ENCODE results near the gene KLF13. TPM values are rescaled to one million over a fixed set of nuclear protein-coding genes. Genes with fewer than 3 reads are reported as not detected.

KLF13 gene
- total RNA-seq, 1 experiment from 2014 or later = 60.1 TPM

DNA sequence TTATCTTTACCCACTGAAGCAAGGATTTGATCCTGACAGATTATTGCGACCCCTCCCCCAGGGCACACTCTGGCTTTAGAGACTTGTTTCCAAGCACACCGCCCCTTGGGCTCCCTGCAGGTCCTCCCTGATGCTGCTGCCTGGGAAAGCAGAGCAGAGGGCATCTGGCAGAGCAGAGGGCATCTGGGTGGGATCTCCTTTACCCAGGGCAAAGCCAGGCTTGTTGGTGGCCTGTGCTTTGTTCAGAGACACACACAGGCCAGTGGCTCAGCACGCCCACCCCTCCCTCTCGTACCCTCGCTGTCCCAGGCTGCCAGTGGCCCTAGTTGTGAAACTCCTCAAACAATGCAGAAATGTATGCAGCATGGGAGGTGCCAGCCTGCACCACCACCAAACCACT, 4.8 kb downstream of the KLF13 start:
- no peaks in the 10 kb centered on the region for H3K27me3 ChIP-seq (ENCODE audit: insufficient read depth, low read length)
- no TSS peak for BruUV-seq (replicated peaks)
- intact Hi-C loops (cut with micrococcal nuclease) = no loop called here
- no peak overlapping the region for H2AFZ ChIP-seq (ENCODE audit: low read depth, low read length, poor library complexity, severe bottlenecking)
- TF ChIP-seq JUND (IDR thresholded peaks at IDR 0.05) (no peak), SP1 (IDR thresholded peaks at IDR 0.05; ENCODE audit: low read depth) (no peak), CEBPB (IDR thresholded peaks at IDR 0.05; ENCODE audit: low read depth) (no peak)
- ChIA-PET CTCF (no interaction called here), RAD21 (ENCODE audit: low non-redundant PET in 1 of 2, low total read pairs in 2 of 2, uncharacterized antibody in 2 of 2, unreplicated experiment in 2 of 2) (no interaction called here), POLR2A (no interaction called here)
- H3K9me2 ChIP-seq (ENCODE audit: insufficient read depth) = no peaks in the 10 kb centered on the region
- no peaks in the 10 kb centered on the region for H3K36me3 ChIP-seq (ENCODE audit: control insufficient read depth in 1 of 2, insufficient read depth in 2 of 2, low read length in 2 of 2)
- no peak overlapping the region for H3K9ac ChIP-seq (ENCODE audit: low read length)
- no peaks in the 10 kb centered on the region for H4K20me1 ChIP-seq (ENCODE audit: insufficient read depth)
- no peak overlapping the region for H3K27ac ChIP-seq (ENCODE audit: low read depth, low read length)
- H3K4me2 ChIP-seq (ENCODE audit: low read length) = no peak overlapping the region
- peaks cover 66% of the 10 kb centered on the region for H3K79me2 ChIP-seq (ENCODE audit: insufficient read depth, low read length)
- no peak overlapping the region for H3K4me3 ChIP-seq (replicated peaks in 1 of 2; ENCODE audit: low read depth in 1 of 2, low read length in 2 of 2)
- H3K9me3 ChIP-seq (ENCODE audit: control insufficient read depth in 1 of 2, insufficient read depth in 1 of 2, low read depth in 1 of 2, low read length in 2 of 2) = no peaks in the 10 kb centered on the region
- DNase-seq (ENCODE audit: low read depth, low spot score) (no peak), ATAC-seq (no peak)
- peaks cover 10 to 20% of the 10 kb centered on the region in 2 experiments; a peak in 2 of 4 replicates for H3K4me1 ChIP-seq (ENCODE audit: control insufficient read depth in 1 of 2, insufficient read depth in 2 of 2, low read length in 2 of 2)

DNA sequence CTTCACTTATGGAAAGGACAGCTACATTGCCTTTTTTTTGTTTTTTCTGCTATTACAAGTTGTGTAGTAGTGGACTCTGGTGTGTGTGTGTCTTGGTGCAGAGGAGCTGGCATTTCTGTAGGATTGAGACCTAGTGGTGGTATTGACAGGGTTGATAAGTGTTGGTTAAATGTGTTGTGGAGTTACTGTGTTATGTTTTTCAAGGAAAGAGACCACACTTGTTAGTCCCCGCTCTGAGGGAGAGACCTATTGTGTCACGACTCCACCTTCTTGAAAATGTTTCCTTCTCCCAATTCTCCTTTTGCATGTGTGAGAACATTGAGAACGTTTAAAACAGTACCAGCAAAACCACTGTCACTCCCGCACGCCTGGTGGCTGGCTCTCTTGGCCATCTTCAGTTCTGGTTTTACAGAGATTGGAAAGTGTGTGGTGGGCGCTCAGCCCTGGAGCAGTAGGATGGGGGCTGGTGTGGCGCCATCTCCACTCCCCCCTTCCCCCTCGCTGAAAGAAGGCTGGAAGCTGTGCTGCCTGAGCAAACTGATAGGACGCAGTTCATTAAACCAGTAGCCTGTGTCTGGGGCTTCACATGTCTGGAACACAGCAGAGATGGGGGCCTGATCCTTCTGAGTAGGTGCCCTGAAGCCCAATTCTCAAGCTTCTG, 5.5 kb downstream of the KLF13 start:
- peaks cover 10 to 21% of the 10 kb centered on the region in 2 experiments; a peak in 2 of 4 replicates for H3K4me1 ChIP-seq (ENCODE audit: control insufficient read depth in 1 of 2, insufficient read depth in 2 of 2, low read length in 2 of 2)
- H3K9me3 ChIP-seq (ENCODE audit: control insufficient read depth in 1 of 2, insufficient read depth in 1 of 2, low read depth in 1 of 2, low read length in 2 of 2) = no peaks in the 10 kb centered on the region
- no peaks in the 10 kb centered on the region for H4K20me1 ChIP-seq (ENCODE audit: insufficient read depth)
- no peak overlapping the region for H3K9ac ChIP-seq (ENCODE audit: low read length)
- no peaks in the 10 kb centered on the region for H3K9me2 ChIP-seq (ENCODE audit: insufficient read depth)
- no peak overlapping the region for H3K4me2 ChIP-seq (ENCODE audit: low read length)
- no peak overlapping the region for H3K4me3 ChIP-seq (replicated peaks in 1 of 2; ENCODE audit: low read depth in 1 of 2, low read length in 2 of 2)
- H3K36me3 ChIP-seq (ENCODE audit: control insufficient read depth in 1 of 2, insufficient read depth in 2 of 2, low read length in 2 of 2) = no peaks in the 10 kb centered on the region
- RAD21 ChIA-PET (ENCODE audit: low non-redundant PET in 1 of 2, low total read pairs in 2 of 2, uncharacterized antibody in 2 of 2, unreplicated experiment in 2 of 2) = no interaction called here
- CTCF ChIA-PET = no interaction called here
- no peak overlapping the region for H2AFZ ChIP-seq (ENCODE audit: low read depth, low read length, poor library complexity, severe bottlenecking)
- intact Hi-C loops (cut with micrococcal nuclease) = no loop called here
- POLR2A ChIA-PET = interaction anchor here (0.6 kb wide), 1 partner anchor 132 kb away, joined by 4 read pairs; no protein-coding TSS in a partner anchor
- no peaks in the 10 kb centered on the region for H3K27me3 ChIP-seq (ENCODE audit: insufficient read depth, low read length)
- TF ChIP-seq EGR1 (IDR thresholded peaks at IDR 0.05; ENCODE audit: low read depth) (no peak), TCF7L2 (IDR thresholded peaks at IDR 0.05; ENCODE audit: borderline replicate concordance, extremely low read depth, insufficient read depth, insufficient read length) (no peak), YY1 (IDR thresholded peaks at IDR 0.05; ENCODE audit: extremely low read depth, insufficient replicate concordance, low read depth, low read length) (no peak), JUND (IDR thresholded peaks at IDR 0.05) (no peak), CEBPB (IDR thresholded peaks at IDR 0.05; ENCODE audit: low read depth) (no peak), FOSL1 (IDR thresholded peaks at IDR 0.05; ENCODE audit: low read depth) (no peak)
- TF ChIP-seq, protein P1, sequence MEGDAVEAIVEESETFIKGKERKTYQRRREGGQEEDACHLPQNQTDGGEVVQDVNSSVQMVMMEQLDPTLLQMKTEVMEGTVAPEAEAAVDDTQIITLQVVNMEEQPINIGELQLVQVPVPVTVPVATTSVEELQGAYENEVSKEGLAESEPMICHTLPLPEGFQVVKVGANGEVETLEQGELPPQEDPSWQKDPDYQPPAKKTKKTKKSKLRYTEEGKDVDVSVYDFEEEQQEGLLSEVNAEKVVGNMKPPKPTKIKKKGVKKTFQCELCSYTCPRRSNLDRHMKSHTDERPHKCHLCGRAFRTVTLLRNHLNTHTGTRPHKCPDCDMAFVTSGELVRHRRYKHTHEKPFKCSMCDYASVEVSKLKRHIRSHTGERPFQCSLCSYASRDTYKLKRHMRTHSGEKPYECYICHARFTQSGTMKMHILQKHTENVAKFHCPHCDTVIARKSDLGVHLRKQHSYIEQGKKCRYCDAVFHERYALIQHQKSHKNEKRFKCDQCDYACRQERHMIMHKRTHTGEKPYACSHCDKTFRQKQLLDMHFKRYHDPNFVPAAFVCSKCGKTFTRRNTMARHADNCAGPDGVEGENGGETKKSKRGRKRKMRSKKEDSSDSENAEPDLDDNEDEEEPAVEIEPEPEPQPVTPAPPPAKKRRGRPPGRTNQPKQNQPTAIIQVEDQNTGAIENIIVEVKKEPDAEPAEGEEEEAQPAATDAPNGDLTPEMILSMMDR (IDR thresholded peaks at IDR 0.05 in 2 of 3, conservative IDR thresholded peaks at IDR 0.05 in 1 of 3; ENCODE audit: borderline replicate concordance in 1 of 3, insufficient read depth in 1 of 3, low read depth in 2 of 3, low read length in 2 of 3) = no peak
- TF ChIP-seq, protein P2, sequence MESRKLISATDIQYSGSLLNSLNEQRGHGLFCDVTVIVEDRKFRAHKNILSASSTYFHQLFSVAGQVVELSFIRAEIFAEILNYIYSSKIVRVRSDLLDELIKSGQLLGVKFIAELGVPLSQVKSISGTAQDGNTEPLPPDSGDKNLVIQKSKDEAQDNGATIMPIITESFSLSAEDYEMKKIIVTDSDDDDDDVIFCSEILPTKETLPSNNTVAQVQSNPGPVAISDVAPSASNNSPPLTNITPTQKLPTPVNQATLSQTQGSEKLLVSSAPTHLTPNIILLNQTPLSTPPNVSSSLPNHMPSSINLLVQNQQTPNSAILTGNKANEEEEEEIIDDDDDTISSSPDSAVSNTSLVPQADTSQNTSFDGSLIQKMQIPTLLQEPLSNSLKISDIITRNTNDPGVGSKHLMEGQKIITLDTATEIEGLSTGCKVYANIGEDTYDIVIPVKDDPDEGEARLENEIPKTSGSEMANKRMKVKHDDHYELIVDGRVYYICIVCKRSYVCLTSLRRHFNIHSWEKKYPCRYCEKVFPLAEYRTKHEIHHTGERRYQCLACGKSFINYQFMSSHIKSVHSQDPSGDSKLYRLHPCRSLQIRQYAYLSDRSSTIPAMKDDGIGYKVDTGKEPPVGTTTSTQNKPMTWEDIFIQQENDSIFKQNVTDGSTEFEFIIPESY (IDR thresholded peaks at IDR 0.05; ENCODE audit: extremely low read depth, insufficient replicate concordance, low read length) = no peak
- DNase-seq (ENCODE audit: low read depth, low spot score) (no peak), ATAC-seq (no peak)
- H3K79me2 ChIP-seq (ENCODE audit: insufficient read depth, low read length) = peaks cover 73% of the 10 kb centered on the region
- BruUV-seq (replicated peaks) = no TSS peak
- H3K27ac ChIP-seq (ENCODE audit: low read depth, low read length) = no peak overlapping the region

Measured in HCT116 (cell line).